Natural killer cell (primary cell): Measurements from ENCODE around the gene ZSWIM1. TPM values are rescaled to one million over a fixed set of nuclear protein-coding genes. Genes with fewer than 3 reads are reported as not detected.

Source experiments
- ATAC-seq, 3 donors: fragments of 150-1000 bp in 2 of 3; fragments of 200-7000 bp in 1 of 3; cut with Tn5 transposase; 1 replicate in 1 of 3; 2 replicates in 2 of 3; pipeline ENCODE4 v1.10.0; 2021; ENCODE audit warnings: mild to moderate bottlenecking in 2 of 3, moderate library complexity in 2 of 3
- DNase-seq, 2 donors: peaks; one replicate each; pipeline versions ENCODE4 v3.0.0 to v3.0.0-alpha.2; 2013 to 2021; ENCODE audit warnings: mixed read lengths in 1 of 2
- H3K27ac ChIP-seq: one replicate; pipeline ENCODE4 v1.5.1; 2013; ENCODE audit warnings: mild to moderate bottlenecking, low read length
- H3K27me3 ChIP-seq: one replicate; pipeline ENCODE4 v1.6.1; 2013; ENCODE audit warnings: low read length; ENCODE audit not compliant: control insufficient read depth, insufficient read depth
- H3K36me3 ChIP-seq: one replicate; pipeline ENCODE4 v1.6.1; 2013; ENCODE audit warnings: low read length; ENCODE audit not compliant: control insufficient read depth, insufficient read depth
- H3K4me1 ChIP-seq: one replicate; pipeline ENCODE4 v1.6.1; 2013; ENCODE audit warnings: low read length; ENCODE audit not compliant: control insufficient read depth, insufficient read depth
- H3K4me3 ChIP-seq: one replicate; pipeline ENCODE4 v1.5.1; 2013; ENCODE audit warnings: low read length
- H3K9me3 ChIP-seq: one replicate; pipeline ENCODE4 v1.6.1; 2013; ENCODE audit warnings: low read length; ENCODE audit not compliant: control insufficient read depth, insufficient read depth
- H3K27ac Mint-ChIP-seq, 2 donors: one replicate each; pipeline ENCODE4 v1.8.0; 2022; ENCODE audit warnings: mild to moderate bottlenecking in 2 of 2, mixed read lengths in 2 of 2, moderate library complexity in 1 of 2
- H3K27me3 Mint-ChIP-seq, 2 donors: one replicate each; pipeline ENCODE4 v1.8.0; 2022; ENCODE audit warnings: low read depth in 2 of 2, mixed read lengths in 2 of 2
- H3K36me3 Mint-ChIP-seq: one replicate; pipeline ENCODE4 v1.8.0; 2022; ENCODE audit warnings: mixed read lengths
- H3K4me1 Mint-ChIP-seq, 2 donors: one replicate each; pipeline ENCODE4 v1.8.0; 2022; ENCODE audit warnings: mixed read lengths in 2 of 2
- H3K4me3 Mint-ChIP-seq: one replicate; pipeline ENCODE4 v1.8.0; 2022; ENCODE audit warnings: mild to moderate bottlenecking, moderate library complexity, mixed read lengths
- H3K9me3 Mint-ChIP-seq, 2 donors: one replicate each; pipeline ENCODE4 v1.8.0; 2022; ENCODE audit warnings: mixed read lengths in 2 of 2
- CTCF ChIP-seq: fragments of 200-600 bp; IDR thresholded peaks from one replicate; pipeline ENCODE4 v1.8.0; 2022; ENCODE audit warnings: antibody characterized with exemption
- WGBS: methylation state at CpG from one replicate; pipeline ENCODE4 v1.1.7; 2013; ENCODE audit warnings: missing lambda C conversion rate; ENCODE audit not compliant: insufficient coverage; 5-methylcytosine and 5-hydroxymethylcytosine counted together
- intact Hi-C: fragments of 100-400 bp; cut with micrococcal nuclease; formaldehyde crosslinking; loops from one replicate; pipeline ENCODE4 v1.14.2; 2022
- total RNA-seq, 4 donors: library from RNA; stranded (reverse); fragments of 120-200 nt in 1 of 4; gene quantifications; one replicate each; pipeline versions ENCODE4 v1.2.3 to v1.2.4, GENCODE V29; 2013 to 2022

The ZSWIM1 gene
- total RNA-seq, 3 donors from 2014 or later (not counting 1 experiment from before 2014, with no cell fraction given) = 0.59 to 2.4 (median 0.89) TPM

GRCh38 chr20:45918779-45919537 is 37.9 kb downstream of the ZSWIM1 start:
- Histone ChIP-seq H3K36me3 (no peaks in the 10 kb centered on the region), H3K27me3 (peaks cover 6% of the 10 kb centered on the region), H3K4me1 (no peaks in the 10 kb centered on the region), H3K9me3 (no peaks in the 10 kb centered on the region), H3K27ac (no peak overlapping the region), H3K4me3 (no peak overlapping the region)
- ATAC-seq (no peak), DNase-seq (no peak)
- TF ChIP-seq CTCF = no peak
- H3K4me3 Mint-ChIP-seq = no peak overlapping the region
- H3K36me3 Mint-ChIP-seq = no peaks in the 10 kb centered on the region
- H3K4me1 Mint-ChIP-seq = no peaks in the 10 kb centered on the region
- H3K27me3 Mint-ChIP-seq = peaks cover 23 to 30% of the 10 kb centered on the region in 2 donors
- no peak overlapping the region for H3K27ac Mint-ChIP-seq
- no peaks in the 10 kb centered on the region for H3K9me3 Mint-ChIP-seq
- 90% methylated on average over 12 of the region's 12 CpGs for WGBS
- intact Hi-C loops = no loop called here

GRCh38 chr20:45919542-45920399 is 38.7 kb downstream of the ZSWIM1 start:
- H3K27ac ChIP-seq = no peak overlapping the region
- ATAC-seq = no peak
- Mint-ChIP-seq H3K4me1 (peaks cover 0 to 4% of the 10 kb centered on the region in 2 donors), H3K4me3 (no peak overlapping the region), H3K9me3 (no peaks in the 10 kb centered on the region), H3K36me3 (no peaks in the 10 kb centered on the region), H3K27me3 (peaks cover 21 to 30% of the 10 kb centered on the region in 2 donors), H3K27ac (no peak overlapping the region)
- peaks cover 4% of the 10 kb centered on the region for H3K27me3 ChIP-seq
- H3K36me3 ChIP-seq = no peaks in the 10 kb centered on the region
- intact Hi-C loops = no loop called here
- WGBS = 87% methylated on average over 10 of the region's 11 CpGs
- no peak overlapping the region for H3K4me3 ChIP-seq
- no peaks in the 10 kb centered on the region for H3K9me3 ChIP-seq
- TF ChIP-seq CTCF = no peak
- DNase-seq = no peak
- no peaks in the 10 kb centered on the region for H3K4me1 ChIP-seq

GRCh38 chr20:45920462-45921336 is 39.7 kb downstream of the ZSWIM1 start:
- no peaks in the 10 kb centered on the region for H3K36me3 Mint-ChIP-seq
- H3K36me3 ChIP-seq = no peaks in the 10 kb centered on the region
- no peak for ATAC-seq
- no peak for TF ChIP-seq CTCF
- H3K4me1 Mint-ChIP-seq = peaks cover 0 to 4% of the 10 kb centered on the region in 2 donors
- H3K27ac Mint-ChIP-seq = no peak overlapping the region
- H3K27me3 Mint-ChIP-seq = peaks cover 21 to 29% of the 10 kb centered on the region in 2 donors
- no peaks in the 10 kb centered on the region for H3K4me1 ChIP-seq
- no peak for DNase-seq
- no peaks in the 10 kb centered on the region for H3K9me3 ChIP-seq
- peaks cover 4% of the 10 kb centered on the region for H3K27me3 ChIP-seq
- H3K4me3 ChIP-seq = no peak overlapping the region
- no peaks in the 10 kb centered on the region for H3K9me3 Mint-ChIP-seq
- intact Hi-C loops = no loop called here
- WGBS = 81% methylated on average over 8 of the region's 9 CpGs
- no peak overlapping the region for H3K27ac ChIP-seq
- no peak overlapping the region for H3K4me3 Mint-ChIP-seq
